H1 (cell line): ENCODE measurements around the gene ZNF536. TPM values are rescaled to one million over a fixed set of nuclear protein-coding genes. Genes with fewer than 3 reads are reported as not detected.

Experiments
- ASH2L ChIP-seq: fragments of 200-600, 300-600 bp; sonication (generic); IDR thresholded peaks from one replicate; pipeline ENCODE4 v1.7.1; 2017; ENCODE audit warnings: low read length
- CHD1 ChIP-seq: IDR thresholded peaks from 2 replicates; pipeline ENCODE4 v1.6.1; 2012; ENCODE audit warnings: low read depth, low read length, improper control_type of control experiment
- CHD7 ChIP-seq: fragments of 300-600 bp; sonication (generic); IDR thresholded peaks from 2 replicates; pipeline ENCODE4 v1.7.1; 2012; ENCODE audit warnings: low read length, moderate library complexity, mild to moderate bottlenecking, inconsistent platforms; ENCODE audit not compliant: insufficient replicate concordance
- E2F6 ChIP-seq: IDR thresholded peaks from 2 replicates; pipeline ENCODE4 v1.6.1; 2012; ENCODE audit warnings: inconsistent platforms
- EZH2 ChIP-seq: fragments of 200-600 bp; sonication (generic); IDR thresholded peaks from 2 replicates; pipeline ENCODE4 v1.7.1; 2012; ENCODE audit warnings: low read depth, mild to moderate bottlenecking, moderate library complexity, low read length, inconsistent platforms; ENCODE audit not compliant: severe bottlenecking
- PHF8 ChIP-seq: fragments of 200-600 bp; sonication (generic); conservative IDR thresholded peaks from 2 replicates; pipeline ENCODE4 v1.7.1; 2012; ENCODE audit warnings: low read depth, mild to moderate bottlenecking, inconsistent platforms, low read length, moderate library complexity
- RXRA ChIP-seq: IDR thresholded peaks from 2 replicates; pipeline ENCODE4 v1.6.1; 2011; ENCODE audit warnings: low read depth, mild to moderate bottlenecking, low read length, moderate library complexity; ENCODE audit not compliant: insufficient read depth
- SIRT6 ChIP-seq: IDR thresholded peaks from one replicate; pipeline ENCODE4 v1.7.1; 2012; ENCODE audit warnings: low read length, inconsistent platforms
- SIX5 ChIP-seq: IDR thresholded peaks from 2 replicates; pipeline ENCODE4 v1.6.1; 2011; ENCODE audit warnings: mild to moderate bottlenecking, low read depth, low read length
- TAF7 ChIP-seq: optimal IDR thresholded peaks from 2 replicates; pipeline ENCODE3; 2011; ENCODE audit warnings: low read depth, mild to moderate bottlenecking, inconsistent platforms, low read length, moderate library complexity, borderline replicate concordance
- polyA plus RNA-seq, 7 experiments: library from polyadenylated mRNA; depleted of rRNA in 3 of 7; stranded (reverse) in 5 of 7; unstranded in 2 of 7; fragments of >200 nt in 5 of 7; fragments of 200-250 nt in 2 of 7; gene quantifications; 1 replicate in 5 of 7; 2 replicates in 1 of 7; 4 replicates in 1 of 7; pipeline versions ENCODE4 v1.2.1 to v1.2.3, GENCODE V29; 2011 to 2013; ENCODE audit warnings: missing spikeins in 2 of 7, mixed read lengths in 2 of 7
- total RNA-seq: library from RNA; stranded (reverse); fragmentation: NEBNext Ultra II Directional; extraction: Animal tissue kit (Norgen Biotek cat#: 25700); gene quantifications from 2 replicates; pipeline ENCODE4 v1.2.1, GENCODE V29; 2021
- TF ChIP-seq, protein P1 (sequence below): IDR thresholded peaks from 2 replicates; pipeline ENCODE4 v1.6.1; 2011; ENCODE audit warnings: low read depth, mild to moderate bottlenecking, low read length; ENCODE audit not compliant: insufficient read depth

Gene ZNF536
- total and polyA plus RNA-seq, 2 of the 8 experiments (the other 6 are each of a cell fraction or from before 2014, with no cell fraction given), result 0.09 to 0.11 TPM

- TF ChIP-seq CHD7, result no peak
- TF ChIP-seq CHD1, result no peak
- no peak for TF ChIP-seq SIRT6
- TF ChIP-seq, protein P1, sequence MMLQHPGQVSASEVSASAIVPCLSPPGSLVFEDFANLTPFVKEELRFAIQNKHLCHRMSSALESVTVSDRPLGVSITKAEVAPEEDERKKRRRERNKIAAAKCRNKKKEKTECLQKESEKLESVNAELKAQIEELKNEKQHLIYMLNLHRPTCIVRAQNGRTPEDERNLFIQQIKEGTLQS, result no peak
- TF ChIP-seq PHF8, result no peak
- TF ChIP-seq ASH2L, result no peak
- TF ChIP-seq TAF7, result no peak
- no peak for TF ChIP-seq RXRA
- no peak for TF ChIP-seq SIX5
- no peak for TF ChIP-seq E2F6
- no peak for TF ChIP-seq EZH2
Observed at GRCh38 chr19:30431591-30431990, 59.4 kb downstream of the ZNF536 start (continued).
